Activated naive CD8-positive, alpha-beta T cell treated with anti-CD3 and anti-CD28 coated beads, Interleukin-2, amount 10 ng/mL, durations not matched to agents 7 days and 5 days (primary cell): ENCODE results near the gene TBRG1. TPM values are rescaled to one million over a fixed set of nuclear protein-coding genes. Genes with fewer than 3 reads are reported as not detected.
A peak's percentile ranks its signal among the peaks of the same experiment; 100 is the strongest.

ENCODE experiments used
- ATAC-seq: fragments of 150-1000 bp; cut with Tn5 transposase; one replicate; pipeline ENCODE4 v1.10.0; 2021; ENCODE audit warnings: low read depth, moderate library complexity
- POLR2A ChIA-PET: fragments of 350-600 bp; sonication (Branson Sonifier 250); formaldehyde crosslinking; loops from one replicate; lab custom pipeline; 2021; ENCODE audit warnings: antibody characterized with exemption; lab: Charles Lee
- DNase-seq: peaks from one replicate; pipeline ENCODE4 v3.0.0; 2021
- H3K27ac Mint-ChIP-seq: one replicate; pipeline ENCODE4 v1.8.0; 2022; ENCODE audit warnings: mild to moderate bottlenecking, mixed read lengths
- H3K27me3 Mint-ChIP-seq: one replicate; pipeline ENCODE4 v1.8.0; 2022; ENCODE audit warnings: mild to moderate bottlenecking, moderate library complexity, mixed read lengths
- H3K36me3 Mint-ChIP-seq: one replicate; pipeline ENCODE4 v1.8.0; 2021; ENCODE audit warnings: mild to moderate bottlenecking, mixed read lengths
- H3K4me1 Mint-ChIP-seq: one replicate; pipeline ENCODE4 v1.8.0; 2021; ENCODE audit warnings: mixed read lengths
- H3K4me3 Mint-ChIP-seq: one replicate; pipeline ENCODE4 v1.8.0; 2022; ENCODE audit warnings: mild to moderate bottlenecking, moderate library complexity, mixed read lengths
- H3K9me3 Mint-ChIP-seq: one replicate; pipeline ENCODE4 v1.8.0; 2021; ENCODE audit warnings: mixed read lengths
- total RNA-seq, 2 experiments: library from RNA; stranded (reverse); gene quantifications; one replicate each; pipeline ENCODE4 v1.2.3, GENCODE V29; 2021

Gene TBRG1
- total RNA-seq, 2 experiments from 2014 or later: 53.1 to 55.3 TPM

DNA sequence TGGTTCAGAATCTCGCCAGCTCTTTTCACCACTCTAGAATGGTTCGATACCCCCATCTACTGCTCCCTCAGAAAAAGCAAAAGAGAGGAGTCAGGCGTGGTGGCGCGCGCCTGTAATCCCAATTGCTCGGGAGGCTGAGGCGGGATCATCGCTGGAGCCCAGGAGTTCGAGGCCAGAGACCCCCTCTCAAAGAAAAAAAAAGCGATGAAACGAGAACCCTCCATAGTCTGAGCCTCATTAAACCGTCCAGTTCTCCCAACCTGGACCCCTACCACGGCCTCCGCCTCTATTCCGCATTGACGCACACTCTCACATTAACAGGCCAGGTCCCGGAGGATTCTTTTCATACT is 51.5 kb downstream of the TBRG1 start:
- Mint-ChIP-seq H3K36me3 (no peaks in the 10 kb centered on the region), H3K4me1 (peaks cover 26% of the 10 kb centered on the region), H3K4me3 (peak overlapping the region; percentile 92), H3K9me3 (no peaks in the 10 kb centered on the region), H3K27me3 (no peaks in the 10 kb centered on the region), H3K27ac (peak overlapping the region; percentile 84)
- POLR2A ChIA-PET: interaction anchor here (0.6 to 2.4 kb wide), 9 partner anchors 43 to 280 kb away, joined by 3 to 19 read pairs (median 3); partner anchors contain the start of genes CCDC15, MSANTD2 and NRGN
- ATAC-seq (no peak), DNase-seq (no peak)

GRCh38 chr11:124674571-124674970 is 51.9 kb downstream of the TBRG1 start:
- no peaks in the 10 kb centered on the region for H3K27me3 Mint-ChIP-seq
- DNase-seq (no peak), ATAC-seq (no peak)
- peak overlapping the region; percentile 84 for H3K27ac Mint-ChIP-seq
- peak overlapping the region; percentile 92 for H3K4me3 Mint-ChIP-seq
- H3K4me1 Mint-ChIP-seq: peaks cover 26% of the 10 kb centered on the region
- POLR2A ChIA-PET: interaction anchor here (1.6 to 2.4 kb wide), 4 partner anchors 43 to 125 kb away, joined by 8 to 19 read pairs (median 10); partner anchors contain the start of genes MSANTD2 and NRGN
- H3K36me3 Mint-ChIP-seq: no peaks in the 10 kb centered on the region
- no peaks in the 10 kb centered on the region for H3K9me3 Mint-ChIP-seq

GRCh38 chr11:124676386-124676785 is 53.7 kb downstream of the TBRG1 start:
- H3K4me3 Mint-ChIP-seq: no peak overlapping the region

DNA sequence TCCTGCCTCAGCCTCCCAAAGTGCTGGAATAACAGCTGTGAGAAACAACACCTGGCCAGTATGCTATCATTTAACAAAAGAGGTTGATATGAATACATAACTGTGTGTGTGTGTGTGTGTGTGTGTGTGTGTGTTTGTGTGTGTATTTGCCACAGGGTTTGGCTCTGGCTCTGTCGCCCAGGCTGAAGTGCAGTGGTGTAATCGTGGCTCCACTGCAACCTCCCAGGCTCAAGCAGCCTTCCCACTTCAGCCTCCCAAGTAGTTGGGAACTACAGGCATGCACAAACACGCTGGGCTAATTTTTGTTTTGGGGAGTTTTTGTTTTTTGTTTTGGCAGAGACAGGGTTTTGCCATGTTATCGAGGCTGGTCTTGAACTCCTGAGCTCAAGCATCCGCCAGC is 55.8 kb downstream of the TBRG1 start:
- Mint-ChIP-seq H3K36me3 (peaks cover 4% of the 10 kb centered on the region), H3K27me3 (no peaks in the 10 kb centered on the region), H3K27ac (no peak overlapping the region), H3K9me3 (peaks cover 9% of the 10 kb centered on the region), H3K4me3 (no peak overlapping the region), H3K4me1 (peaks cover 10% of the 10 kb centered on the region)
- POLR2A ChIA-PET: no interaction called here
- no peak for DNase-seq
- no peak for ATAC-seq

More at GRCh38 chr11:124676386-124676785, 53.7 kb downstream of the TBRG1 start:
- no peaks in the 10 kb centered on the region for H3K36me3 Mint-ChIP-seq
- H3K4me1 Mint-ChIP-seq: peaks cover 20% of the 10 kb centered on the region
- no peaks in the 10 kb centered on the region for H3K9me3 Mint-ChIP-seq
- H3K27me3 Mint-ChIP-seq: no peaks in the 10 kb centered on the region
- POLR2A ChIA-PET: no interaction called here
- DNase-seq (no peak), ATAC-seq (no peak)
- H3K27ac Mint-ChIP-seq: no peak overlapping the region

GRCh38 chr11:124681421-124681820 is 58.8 kb downstream of the TBRG1 start:
- no peak for DNase-seq
- no peak overlapping the region for H3K27ac Mint-ChIP-seq
- no peak overlapping the region for H3K4me3 Mint-ChIP-seq
- H3K4me1 Mint-ChIP-seq: peaks cover 2% of the 10 kb centered on the region
- H3K36me3 Mint-ChIP-seq: peaks cover 4% of the 10 kb centered on the region
- POLR2A ChIA-PET: no interaction called here
- H3K27me3 Mint-ChIP-seq: no peaks in the 10 kb centered on the region
- no peak for ATAC-seq
- peaks cover 9% of the 10 kb centered on the region for H3K9me3 Mint-ChIP-seq

GRCh38 chr11:124682443-124682842 is 59.8 kb downstream of the TBRG1 start:
- Mint-ChIP-seq H3K27me3 (peaks cover 7% of the 10 kb centered on the region), H3K9me3 (peaks cover 9% of the 10 kb centered on the region), H3K4me1 (no peaks in the 10 kb centered on the region), H3K27ac (no peak overlapping the region), H3K36me3 (peaks cover 4% of the 10 kb centered on the region), H3K4me3 (no peak overlapping the region)
- POLR2A ChIA-PET: no interaction called here
- DNase-seq: no peak
- ATAC-seq: no peak

Other genes starting within 250 kb of the TBRG1 start
- gene OR8B2, start 238.4 kb upstream of the TBRG1 start, total RNA-seq: not detected
- not detected for gene OR8B3, start 223.8 kb upstream of the TBRG1 start, total RNA-seq
- not detected for gene OR8B4, start 198.0 kb upstream of the TBRG1 start, total RNA-seq
- not detected for gene OR8B8, start 177.2 kb upstream of the TBRG1 start, total RNA-seq
- gene OR8B12, start 79.2 kb upstream of the TBRG1 start, total RNA-seq: not detected
- gene OR8A1, start 52.9 kb upstream of the TBRG1 start, total RNA-seq: not detected
- gene PANX3, start 11.4 kb upstream of the TBRG1 start, total RNA-seq: not detected
- 1 to 10 TPM; 4.4 to 5.2 TPM for gene SIAE, start 50.9 kb downstream of the TBRG1 start, total RNA-seq
- 1 to 10 TPM; 1.5 to 3.0 TPM for gene SPA17, start 51.0 kb downstream of the TBRG1 start, total RNA-seq
- 1 to 10 TPM; 4.0 to 5.3 TPM for gene NRGN, start 117.1 kb downstream of the TBRG1 start, total RNA-seq
- gene VSIG2, start 129.4 kb downstream of the TBRG1 start, total RNA-seq: under 1 TPM in 1 of 2 experiments, not detected in 1; 0.34 TPM
- under 1 TPM; 0.91 to 0.97 TPM for gene ESAM, start 139.4 kb downstream of the TBRG1 start, total RNA-seq
- gene MSANTD2, start 177.5 kb downstream of the TBRG1 start, total RNA-seq: 10 to 100 TPM; 13.1 to 13.5 TPM
- 10 to 100 TPM; 19.6 to 23.7 TPM for gene ROBO3, start 242.6 kb downstream of the TBRG1 start, total RNA-seq